ENCODE data around the gene IRS2.

Gene IRS2, protein sequence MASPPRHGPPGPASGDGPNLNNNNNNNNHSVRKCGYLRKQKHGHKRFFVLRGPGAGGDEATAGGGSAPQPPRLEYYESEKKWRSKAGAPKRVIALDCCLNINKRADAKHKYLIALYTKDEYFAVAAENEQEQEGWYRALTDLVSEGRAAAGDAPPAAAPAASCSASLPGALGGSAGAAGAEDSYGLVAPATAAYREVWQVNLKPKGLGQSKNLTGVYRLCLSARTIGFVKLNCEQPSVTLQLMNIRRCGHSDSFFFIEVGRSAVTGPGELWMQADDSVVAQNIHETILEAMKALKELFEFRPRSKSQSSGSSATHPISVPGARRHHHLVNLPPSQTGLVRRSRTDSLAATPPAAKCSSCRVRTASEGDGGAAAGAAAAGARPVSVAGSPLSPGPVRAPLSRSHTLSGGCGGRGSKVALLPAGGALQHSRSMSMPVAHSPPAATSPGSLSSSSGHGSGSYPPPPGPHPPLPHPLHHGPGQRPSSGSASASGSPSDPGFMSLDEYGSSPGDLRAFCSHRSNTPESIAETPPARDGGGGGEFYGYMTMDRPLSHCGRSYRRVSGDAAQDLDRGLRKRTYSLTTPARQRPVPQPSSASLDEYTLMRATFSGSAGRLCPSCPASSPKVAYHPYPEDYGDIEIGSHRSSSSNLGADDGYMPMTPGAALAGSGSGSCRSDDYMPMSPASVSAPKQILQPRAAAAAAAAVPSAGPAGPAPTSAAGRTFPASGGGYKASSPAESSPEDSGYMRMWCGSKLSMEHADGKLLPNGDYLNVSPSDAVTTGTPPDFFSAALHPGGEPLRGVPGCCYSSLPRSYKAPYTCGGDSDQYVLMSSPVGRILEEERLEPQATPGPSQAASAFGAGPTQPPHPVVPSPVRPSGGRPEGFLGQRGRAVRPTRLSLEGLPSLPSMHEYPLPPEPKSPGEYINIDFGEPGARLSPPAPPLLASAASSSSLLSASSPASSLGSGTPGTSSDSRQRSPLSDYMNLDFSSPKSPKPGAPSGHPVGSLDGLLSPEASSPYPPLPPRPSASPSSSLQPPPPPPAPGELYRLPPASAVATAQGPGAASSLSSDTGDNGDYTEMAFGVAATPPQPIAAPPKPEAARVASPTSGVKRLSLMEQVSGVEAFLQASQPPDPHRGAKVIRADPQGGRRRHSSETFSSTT (N-terminal part only)

DNA sequence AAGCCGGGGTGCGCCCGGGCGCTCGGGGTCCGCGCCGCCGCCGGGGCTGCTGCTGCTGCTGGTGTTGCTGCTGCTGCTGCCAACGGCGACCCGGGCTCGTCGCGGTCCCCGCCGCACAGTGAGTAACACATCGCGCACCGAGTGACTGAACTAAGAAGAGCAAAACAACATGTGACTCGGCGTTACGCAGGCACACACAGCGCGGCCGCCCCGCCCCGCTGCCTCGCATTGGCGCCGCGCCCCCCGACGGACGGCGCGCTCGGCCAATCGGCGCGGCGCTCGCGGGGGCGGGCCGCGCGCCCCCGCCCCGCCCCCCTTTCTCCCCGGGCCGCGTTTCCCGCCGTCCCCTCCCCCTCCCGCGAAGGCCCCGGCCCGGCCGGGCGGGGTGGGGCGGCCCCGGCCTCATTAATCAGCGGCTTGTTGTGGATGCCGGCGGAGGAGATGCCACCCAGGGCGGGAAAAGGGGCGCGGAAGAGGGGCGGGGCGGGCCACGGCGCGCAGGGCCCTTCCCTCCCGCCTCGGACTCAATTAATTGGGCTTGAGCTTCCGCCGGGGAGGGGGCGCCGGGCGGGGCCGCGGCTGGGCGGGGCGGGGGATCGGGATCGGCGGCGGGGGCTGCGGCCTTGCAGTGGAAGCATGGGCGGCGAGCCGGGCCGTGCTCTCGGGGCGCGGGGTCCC, at the start of gene IRS2:
Gene IRS2 (minus strand): TSS at position 127 of the 678 bp plus-strand sequence. CDS start 530 bp downstream, outside the sequence.
- Histone ChIP-seq H3K79me2 (ENCODE audit: insufficient read depth, low read depth) (no peaks in the 10 kb centered on the region), H3K4me2 (no peak within 1 kb of the TSS)

GRCh38 chr13:109834973-109835720, 48.8 kb upstream of the IRS2 start:
- Histone ChIP-seq H4K20me1 (ENCODE audit: insufficient read depth) (no peaks in the 10 kb centered on the region), H3K27ac (no peak overlapping the region), H3K4me1 (ENCODE audit: low read depth, poor library complexity, severe bottlenecking) (no peaks in the 10 kb centered on the region), H3K9ac (no peak overlapping the region), H2AFZ (ENCODE audit: low read depth) (no peak overlapping the region), H3K27me3 (ENCODE audit: insufficient read depth, low read depth) (no peaks in the 10 kb centered on the region), H3K4me3 (IDR thresholded peaks at IDR 0.05; ENCODE audit: insufficient read depth, low read depth, low read length) (no peak overlapping the region), H3K79me2 (ENCODE audit: insufficient read depth, low read depth) (no peaks in the 10 kb centered on the region), H3K36me3 (ENCODE audit: insufficient read depth) (no peaks in the 10 kb centered on the region), H3K4me2 (no peak overlapping the region)
- TF ChIP-seq CTCF (conservative IDR thresholded peaks at IDR 0.05; ENCODE audit: low read depth, low read length) = no peak

More for the DNA sequence above, at the start of gene IRS2:
- H3K4me3 ChIP-seq (IDR thresholded peaks at IDR 0.05; ENCODE audit: insufficient read depth, low read depth, low read length) = no peak within 1 kb of the TSS
- H3K27me3 ChIP-seq (ENCODE audit: insufficient read depth, low read depth) = no peaks in the 10 kb centered on the region
- no peak for TF ChIP-seq CTCF (conservative IDR thresholded peaks at IDR 0.05; ENCODE audit: low read depth, low read length)
- no peaks in the 10 kb centered on the region for H4K20me1 ChIP-seq (ENCODE audit: insufficient read depth)
- peak within 1 kb of the TSS; percentile 54 for H2AFZ ChIP-seq (ENCODE audit: low read depth)
- peak within 1 kb of the TSS; percentile 70 for H3K27ac ChIP-seq
- H3K9ac ChIP-seq = peak within 1 kb of the TSS; percentile 81
- H3K4me1 ChIP-seq (ENCODE audit: low read depth, poor library complexity, severe bottlenecking) = peaks cover 16% of the 10 kb centered on the region
- no peaks in the 10 kb centered on the region for H3K36me3 ChIP-seq (ENCODE audit: insufficient read depth)

DNA sequence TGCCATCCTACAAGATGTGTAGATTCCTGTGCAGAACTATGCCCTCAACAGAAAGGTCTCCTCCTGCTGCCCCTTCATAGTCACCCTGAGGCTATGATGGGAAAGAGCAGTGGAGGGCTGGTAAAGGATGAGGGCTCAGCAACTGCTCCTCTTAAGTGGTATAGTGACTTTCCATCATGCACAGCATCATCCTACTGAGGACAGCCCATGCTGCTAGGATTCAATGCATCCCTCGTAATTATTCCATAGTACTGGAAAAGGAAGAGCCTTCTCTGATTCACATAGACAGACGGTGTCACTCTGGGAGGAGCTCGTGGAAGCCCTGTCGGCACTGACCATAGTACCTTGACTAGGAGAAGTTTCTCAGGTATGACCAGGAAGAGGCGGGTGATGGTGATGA, 47.6 kb upstream of the IRS2 start:
- TF ChIP-seq CTCF (conservative IDR thresholded peaks at IDR 0.05; ENCODE audit: low read depth, low read length) = no peak
- Histone ChIP-seq H3K9ac (no peak overlapping the region), H3K4me1 (ENCODE audit: low read depth, poor library complexity, severe bottlenecking) (no peaks in the 10 kb centered on the region), H4K20me1 (ENCODE audit: insufficient read depth) (no peaks in the 10 kb centered on the region), H2AFZ (ENCODE audit: low read depth) (no peak overlapping the region), H3K27ac (no peak overlapping the region), H3K4me2 (no peak overlapping the region), H3K36me3 (ENCODE audit: insufficient read depth) (no peaks in the 10 kb centered on the region), H3K27me3 (ENCODE audit: insufficient read depth, low read depth) (no peaks in the 10 kb centered on the region), H3K4me3 (IDR thresholded peaks at IDR 0.05; ENCODE audit: insufficient read depth, low read depth, low read length) (no peak overlapping the region), H3K79me2 (ENCODE audit: insufficient read depth, low read depth) (no peaks in the 10 kb centered on the region)

Measured in KMS-11 (cell line).